A673 (cell line): ENCODE measurements around the gene ULBP1. TPM values are rescaled to one million over a fixed set of nuclear protein-coding genes. Genes with fewer than 3 reads are reported as not detected.
"Not testable (repeated sequence)": the region's sequence is repeated elsewhere in the genome, so short reads cannot be mapped to it uniquely, and the experiment has no call there.

Source experiments
- BruUV-seq: library from RNA; stranded (reverse); fragments of 400-500 nt; replicated peaks from 2 replicates; lab custom pipeline; 2021; lab: Mats Ljungman, UMichigan
- CTCF ChIA-PET: fragments of 300-600 bp; sonication (Branson Sonifier 250); formaldehyde crosslinking; loops from one replicate; lab custom pipeline; 2022; ENCODE audit warnings: antibody characterized with exemption; lab: Charles Lee
- POLR2A ChIA-PET: fragments of 300-600 bp; sonication (Branson Sonifier 250); formaldehyde crosslinking; loops from one replicate; lab custom pipeline; 2022; ENCODE audit warnings: antibody characterized with exemption; ENCODE audit not compliant: low non-redundant PET; lab: Charles Lee
- DNase-seq: peaks from one replicate; pipeline ENCODE4 v3.0.0-alpha.2; 2015; ENCODE audit warnings: low spot score
- H3K27ac ChIP-seq: fragments of 200-600 bp; sonication (generic); 2 replicates; pipeline ENCODE4 v1.5.1; 2016; ENCODE audit warnings: mixed run types, low read depth, mild to moderate bottlenecking, mixed read lengths, antibody characterized with exemption, low read length; ENCODE audit not compliant: poor library complexity, severe bottlenecking
- H3K27me3 ChIP-seq: fragments of 200-600 bp; sonication (generic); replicated peaks from 2 replicates; pipeline ENCODE4 v1.6.1; 2017; ENCODE audit warnings: mixed run types, low read depth, mild to moderate bottlenecking, mixed read lengths, antibody characterized with exemption, low read length; ENCODE audit not compliant: insufficient read depth, poor library complexity
- H3K36me3 ChIP-seq: fragments of 200-600 bp; sonication (generic); 2 replicates; pipeline ENCODE4 v1.6.1; 2016; ENCODE audit warnings: mixed run types, mild to moderate bottlenecking, mixed read lengths, antibody characterized with exemption, low read length; ENCODE audit not compliant: insufficient read depth, poor library complexity, severe bottlenecking
- H3K4me1 ChIP-seq: fragments of 200-600 bp; sonication (generic); 2 replicates; pipeline ENCODE4 v1.6.1; 2017; ENCODE audit warnings: mixed run types, mild to moderate bottlenecking, mixed read lengths, antibody characterized with exemption, low read length; ENCODE audit not compliant: insufficient read depth, poor library complexity, severe bottlenecking
- H3K4me3 ChIP-seq: fragments of 200-600 bp; sonication (generic); 2 replicates; pipeline ENCODE4 v1.5.1; 2016; ENCODE audit warnings: low read depth, mixed run types, mild to moderate bottlenecking, mixed read lengths, low read length; ENCODE audit not compliant: poor library complexity, severe bottlenecking
- H3K9me3 ChIP-seq: fragments of 200-600 bp; sonication (generic); 2 replicates; pipeline ENCODE4 v1.6.1; 2016; ENCODE audit warnings: mixed run types, low read depth, mild to moderate bottlenecking, mixed read lengths, antibody characterized with exemption, low read length; ENCODE audit not compliant: poor library complexity, severe bottlenecking
- EZH2 ChIP-seq: fragments of 200-600 bp; sonication (generic); IDR thresholded peaks from 2 replicates; pipeline ENCODE4 v1.6.1; 2017; ENCODE audit warnings: borderline replicate concordance, low read depth, mild to moderate bottlenecking, mixed read lengths, antibody characterized with exemption, low read length; ENCODE audit not compliant: poor library complexity, severe bottlenecking
- intact Hi-C: fragments of 100-400 bp; cut with micrococcal nuclease; formaldehyde crosslinking; loops from one replicate; pipeline ENCODE4 v1.10.0; 2022; ENCODE audit not compliant: unreplicated experiment
- total RNA-seq: library from RNA; stranded (reverse); gene quantifications from 2 replicates; pipeline ENCODE4 v1.2.3, GENCODE V29; 2021
- TF ChIP-seq, protein P1 (sequence below): fragments of 300-800, 200-600 bp; sonication (generic); conservative IDR thresholded peaks from 2 replicates; pipeline ENCODE4 v1.5.1; 2017; ENCODE audit warnings: low read depth, mild to moderate bottlenecking, antibody characterized with exemption, low read length, moderate library complexity, mixed read lengths

The ULBP1 gene
- total RNA-seq, 1 experiment from 2014 or later, result 5.2 TPM

DNA sequence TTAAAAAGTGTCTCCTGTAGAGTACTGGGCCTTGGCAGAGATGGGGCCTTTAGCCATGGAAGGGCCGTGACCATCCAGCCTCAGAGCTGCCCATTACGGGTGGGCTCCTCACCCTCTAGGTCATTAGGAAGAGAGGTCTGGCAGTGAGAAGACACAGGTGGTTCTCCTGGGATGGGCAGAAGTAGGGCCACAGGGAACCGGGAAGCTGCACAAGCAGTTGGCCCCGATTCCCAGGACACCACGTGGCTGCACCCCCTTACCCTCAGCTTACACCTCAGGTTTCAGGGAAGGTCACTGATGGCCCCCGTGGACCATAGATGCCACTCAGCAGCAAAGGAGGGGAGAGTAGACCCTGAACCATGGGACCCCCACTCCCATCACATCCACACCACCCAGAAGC, 42.4 kb upstream of the ULBP1 start:
- no peak for TF ChIP-seq EZH2
- TF ChIP-seq, protein P1, sequence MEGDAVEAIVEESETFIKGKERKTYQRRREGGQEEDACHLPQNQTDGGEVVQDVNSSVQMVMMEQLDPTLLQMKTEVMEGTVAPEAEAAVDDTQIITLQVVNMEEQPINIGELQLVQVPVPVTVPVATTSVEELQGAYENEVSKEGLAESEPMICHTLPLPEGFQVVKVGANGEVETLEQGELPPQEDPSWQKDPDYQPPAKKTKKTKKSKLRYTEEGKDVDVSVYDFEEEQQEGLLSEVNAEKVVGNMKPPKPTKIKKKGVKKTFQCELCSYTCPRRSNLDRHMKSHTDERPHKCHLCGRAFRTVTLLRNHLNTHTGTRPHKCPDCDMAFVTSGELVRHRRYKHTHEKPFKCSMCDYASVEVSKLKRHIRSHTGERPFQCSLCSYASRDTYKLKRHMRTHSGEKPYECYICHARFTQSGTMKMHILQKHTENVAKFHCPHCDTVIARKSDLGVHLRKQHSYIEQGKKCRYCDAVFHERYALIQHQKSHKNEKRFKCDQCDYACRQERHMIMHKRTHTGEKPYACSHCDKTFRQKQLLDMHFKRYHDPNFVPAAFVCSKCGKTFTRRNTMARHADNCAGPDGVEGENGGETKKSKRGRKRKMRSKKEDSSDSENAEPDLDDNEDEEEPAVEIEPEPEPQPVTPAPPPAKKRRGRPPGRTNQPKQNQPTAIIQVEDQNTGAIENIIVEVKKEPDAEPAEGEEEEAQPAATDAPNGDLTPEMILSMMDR, result no peak
- H3K4me1 ChIP-seq, result peaks cover 12% of the 10 kb centered on the region
- H3K4me3 ChIP-seq, result no peak overlapping the region
- no peak overlapping the region for H3K27ac ChIP-seq
- POLR2A ChIA-PET, result no interaction called here
- H3K36me3 ChIP-seq, result no peaks in the 10 kb centered on the region
- no peaks in the 10 kb centered on the region for H3K9me3 ChIP-seq
- intact Hi-C loops, result no loop called here
- BruUV-seq, result no TSS peak
- DNase-seq, result no peak
- CTCF ChIA-PET, result no interaction called here
- no peaks in the 10 kb centered on the region for H3K27me3 ChIP-seq

DNA sequence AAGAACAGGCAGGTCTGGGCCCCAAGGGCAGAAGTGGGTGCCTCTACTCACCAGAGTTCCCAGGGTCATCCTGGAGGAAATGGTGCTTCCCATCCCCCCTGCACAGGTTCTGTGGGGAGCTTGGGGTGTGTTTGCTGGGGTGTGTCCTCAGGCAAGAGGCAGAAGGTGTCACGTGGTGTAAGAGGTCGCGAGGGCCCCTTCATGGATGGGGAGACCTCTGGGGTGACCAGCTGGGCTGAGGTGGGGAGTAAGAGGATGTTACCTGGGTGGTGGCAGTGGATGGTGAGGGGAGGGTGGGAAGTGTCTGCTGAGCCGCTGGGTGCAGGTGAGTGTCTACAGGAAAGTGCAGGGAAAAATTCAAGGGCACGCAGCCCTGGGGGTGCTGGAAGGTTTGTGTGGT, 41.7 kb upstream of the ULBP1 start:
- POLR2A ChIA-PET, CTCF ChIA-PET: not testable (repeated sequence)
- H3K4me3 ChIP-seq, result peak overlapping the region; percentile 52

DNA sequence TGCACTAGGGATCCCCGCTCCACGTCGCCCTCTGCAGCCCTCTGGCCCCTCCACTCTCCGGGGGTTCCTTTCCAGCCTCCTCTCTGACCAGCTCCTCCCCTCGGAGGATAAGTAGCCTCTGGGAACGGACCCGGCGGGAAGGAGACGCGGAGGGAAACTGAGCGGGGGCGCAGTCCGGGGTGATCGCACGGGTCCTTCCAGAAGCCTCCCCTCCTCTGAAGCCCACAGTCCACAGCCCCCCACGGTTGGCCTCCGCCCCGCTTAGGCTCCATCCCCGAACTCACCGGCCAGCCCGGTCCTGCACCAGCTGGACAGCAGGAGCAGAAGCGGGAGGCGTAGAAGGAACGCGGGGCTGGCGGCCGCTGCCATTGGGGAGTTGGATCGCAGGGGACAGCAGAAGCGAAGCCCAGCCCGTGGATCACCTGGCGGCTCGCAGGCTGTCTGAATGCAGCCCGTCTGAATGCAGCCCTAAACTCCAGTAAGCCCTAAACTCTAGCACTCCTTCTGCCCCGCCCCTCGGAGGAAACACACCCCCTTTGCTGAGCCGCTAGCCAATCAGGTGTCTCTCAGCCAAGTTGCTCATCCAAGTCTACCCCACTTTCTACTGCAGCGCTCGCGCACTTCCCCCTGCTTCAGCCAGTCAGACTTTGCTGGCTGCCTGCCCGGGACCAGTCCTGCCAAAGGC, 41.0 kb upstream of the ULBP1 start, which contains the start of gene RAET1G:
RAET1G (minus strand) TSS at position 480 of the 685 bp plus-strand sequence; CDS start at position 369, 111 bp downstream.
- Histone ChIP-seq H3K36me3 (no peaks in the 10 kb centered on the region), H3K27ac (no peak within 1 kb of the TSS), H3K9me3 (no peaks in the 10 kb centered on the region), H3K4me1 (peaks cover 12% of the 10 kb centered on the region), H3K4me3 (peak within 1 kb of the TSS; percentile 52), H3K27me3 (no peaks in the 10 kb centered on the region)
- POLR2A ChIA-PET, result no interaction called here
- DNase-seq, result peak; percentile 94
- intact Hi-C loops, result no loop called here
- TF ChIP-seq, protein P1, result no peak
- TF ChIP-seq EZH2, result no peak
- CTCF ChIA-PET, result no interaction called here
- BruUV-seq, result no TSS peak

More for the DNA sequence above, 41.7 kb upstream of the ULBP1 start:
- H3K9me3 ChIP-seq, H3K27me3 ChIP-seq, H3K27ac ChIP-seq, BruUV-seq, intact Hi-C loops, H3K36me3 ChIP-seq, DNase-seq: not testable (repeated sequence)
- peaks cover 12% of the 10 kb centered on the region for H3K4me1 ChIP-seq
